ENCODE measurements around the gene PPP1R27. TPM values are rescaled to one million over a fixed set of nuclear protein-coding genes. Genes with fewer than 3 reads are reported as not detected.
A peak's percentile ranks its signal among the peaks of the same experiment; 100 is the strongest.

Gene PPP1R27
- polyA plus RNA-seq, 3 donors = 0.22 to 1.5 (median 0.33) TPM

DNA sequence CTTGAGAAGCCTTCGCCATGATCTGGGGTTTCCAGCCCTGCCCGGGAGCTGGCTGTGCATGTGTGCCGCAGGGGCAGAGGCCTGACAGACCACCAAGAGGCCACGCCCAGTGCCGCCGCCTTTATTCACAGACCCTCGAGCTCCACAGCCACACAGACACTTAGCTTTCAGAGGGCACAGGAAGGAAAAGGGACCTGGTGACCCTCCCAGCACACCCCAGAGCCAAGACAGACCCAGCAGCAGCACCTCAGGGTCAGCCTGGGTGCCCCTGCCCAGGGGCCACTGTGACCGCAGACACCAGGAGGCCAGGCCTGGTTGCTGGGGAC, 12.6 kb downstream of the PPP1R27 start:
- H3K4me2 ChIP-seq (replicated peaks; ENCODE audit: extremely low read depth, low read length, poor library complexity, severe bottlenecking) = no peak overlapping the region
- peaks cover 5% of the 10 kb centered on the region for H3K79me2 ChIP-seq (ENCODE audit: insufficient read depth, low read length)
- intact Hi-C loops (cut with micrococcal nuclease) = loop anchor here in 1 of 2 donors (5.0 kb wide), 1 partner anchor 35 kb away; no protein-coding TSS in a partner anchor
- H3K27ac ChIP-seq (ENCODE audit: low read depth in 1 of 2, low read length in 2 of 2) = no peak overlapping the region
- no peak overlapping the region for H3K4me3 Mint-ChIP-seq
- peaks cover 4 to 10% of the 10 kb centered on the region in 2 donors for H3K4me1 ChIP-seq (ENCODE audit: control insufficient read depth in 1 of 2, insufficient read depth in 2 of 2, low read length in 2 of 2)
- no peak overlapping the region for H2AFZ ChIP-seq (ENCODE audit: insufficient read depth, low read depth, low read length, poor library complexity, severe bottlenecking)
- no peaks in the 10 kb centered on the region for H3K9me3 ChIP-seq (replicated peaks in 1 of 2; ENCODE audit: control insufficient read depth in 1 of 2, insufficient read depth in 1 of 2, low read length in 2 of 2)
- peak overlapping the region in 1 of 7 donors; percentile 10 for H3K27ac Mint-ChIP-seq
- no peaks in the 10 kb centered on the region for H3K9me3 Mint-ChIP-seq
- H4K20me1 ChIP-seq (ENCODE audit: insufficient read depth, low read length) = peaks cover 14% of the 10 kb centered on the region
- H3K4me1 Mint-ChIP-seq = peaks cover 8% of the 10 kb centered on the region
- TF ChIP-seq CTCF (IDR thresholded peaks at IDR 0.05) = no peak
- peak overlapping the region; percentile 4 for H3K9ac ChIP-seq (ENCODE audit: insufficient read depth, low read length, poor library complexity, severe bottlenecking)
- H3K27me3 ChIP-seq (ENCODE audit: control insufficient read depth in 2 of 2, insufficient read depth in 2 of 2, low read length in 2 of 2) = peaks cover 0 to 4% of the 10 kb centered on the region in 2 donors
- WGBS (ENCODE audit: insufficient coverage) = 87% methylated on average over 8 of the region's 8 CpGs
- peaks cover 0 to 10% (median 3%) of the 10 kb centered on the region in 3 donors for H3K27me3 Mint-ChIP-seq (ENCODE audit: low read depth in 3 of 3)
- no peak for DNase-seq
- H3K36me3 Mint-ChIP-seq = peaks cover 12 to 19% of the 10 kb centered on the region in 2 donors
- peaks cover 11 to 14% of the 10 kb centered on the region in 2 donors for H3K36me3 ChIP-seq (replicated peaks in 1 of 2; ENCODE audit: control insufficient read depth in 1 of 2, insufficient read depth in 2 of 2, low read length in 2 of 2)
- no peak overlapping the region for H3K4me3 ChIP-seq (replicated peaks in 1 of 3; ENCODE audit: low read depth in 2 of 3, low read length in 3 of 3)

GRCh38 chr17:81821603-81822311, 13.1 kb downstream of the PPP1R27 start:
- no peaks in the 10 kb centered on the region for H3K9me3 ChIP-seq (replicated peaks in 1 of 2; ENCODE audit: control insufficient read depth in 1 of 2, insufficient read depth in 1 of 2, low read length in 2 of 2)
- Mint-ChIP-seq H3K27me3 (ENCODE audit: low read depth in 3 of 3) (peaks cover 0 to 13% (median 8%) of the 10 kb centered on the region in 3 donors), H3K4me3 (no peak overlapping the region), H3K4me1 (peaks cover 8% of the 10 kb centered on the region), H3K27ac (no peak overlapping the region), H3K36me3 (peaks cover 12 to 19% of the 10 kb centered on the region in 2 donors), H3K9me3 (no peaks in the 10 kb centered on the region)
- peak overlapping the region; percentile 1 for H3K4me2 ChIP-seq (replicated peaks; ENCODE audit: extremely low read depth, low read length, poor library complexity, severe bottlenecking)
- WGBS (ENCODE audit: insufficient coverage) = 64% methylated on average over 11 of the region's 20 CpGs
- H2AFZ ChIP-seq (ENCODE audit: insufficient read depth, low read depth, low read length, poor library complexity, severe bottlenecking) = no peak overlapping the region
- peak overlapping the region; percentile 4 for H3K9ac ChIP-seq (ENCODE audit: insufficient read depth, low read length, poor library complexity, severe bottlenecking)
- TF ChIP-seq CTCF (IDR thresholded peaks at IDR 0.05) = peak; percentile 41
- no peak overlapping the region for H3K27ac ChIP-seq (ENCODE audit: low read depth in 1 of 2, low read length in 2 of 2)
- peaks cover 11 to 14% of the 10 kb centered on the region in 2 donors for H3K36me3 ChIP-seq (replicated peaks in 1 of 2; ENCODE audit: control insufficient read depth in 1 of 2, insufficient read depth in 2 of 2, low read length in 2 of 2)
- intact Hi-C loops (cut with micrococcal nuclease) = loop anchor here in 1 of 2 donors (5.0 kb wide), 1 partner anchor 36 kb away; no protein-coding TSS in a partner anchor
- H3K4me3 ChIP-seq (replicated peaks in 1 of 3; ENCODE audit: low read depth in 2 of 3, low read length in 3 of 3) = no peak overlapping the region
- peak in 2 of 3 donors; percentile 33 to 46 for DNase-seq
- peaks cover 0 to 4% of the 10 kb centered on the region in 2 donors for H3K27me3 ChIP-seq (ENCODE audit: control insufficient read depth in 2 of 2, insufficient read depth in 2 of 2, low read length in 2 of 2)
- H3K4me1 ChIP-seq (ENCODE audit: control insufficient read depth in 1 of 2, insufficient read depth in 2 of 2, low read length in 2 of 2) = peaks cover 4 to 10% of the 10 kb centered on the region in 2 donors
- H4K20me1 ChIP-seq (ENCODE audit: insufficient read depth, low read length) = peaks cover 14% of the 10 kb centered on the region
- H3K79me2 ChIP-seq (ENCODE audit: insufficient read depth, low read length) = peaks cover 5% of the 10 kb centered on the region
